GM12878 (cell line): Measurements from ENCODE around the gene ZNF689. TPM values are rescaled to one million over a fixed set of nuclear protein-coding genes. Genes with fewer than 3 reads are reported as not detected.

Source experiments
- ELK1 ChIP-seq: IDR thresholded peaks from 2 replicates; pipeline ENCODE4 v1.6.1; 2012; ENCODE audit warnings: low read depth, low read length, improper control_type of control experiment
- ESRRA ChIP-seq: IDR thresholded peaks from 2 replicates; pipeline ENCODE4 v1.6.1; 2012; ENCODE audit warnings: mild to moderate bottlenecking, low read length, improper control_type of control experiment
- IKZF1 ChIP-seq: fragments of 450-650 bp; conservative IDR thresholded peaks from 2 replicates; pipeline ENCODE4 v1.6.1; 2017; ENCODE audit warnings: antibody characterized with exemption, mild to moderate bottlenecking
- PBX3 ChIP-seq: IDR thresholded peaks from 2 replicates; pipeline ENCODE4 v1.6.1; 2011; ENCODE audit warnings: mild to moderate bottlenecking, low read depth, low read length, moderate library complexity; ENCODE audit not compliant: insufficient replicate concordance
- RAD21 ChIP-seq: IDR thresholded peaks from 2 replicates; pipeline ENCODE4 v1.6.1; 2011; ENCODE audit warnings: mild to moderate bottlenecking, low read depth, low read length, moderate library complexity; ENCODE audit not compliant: insufficient read depth
- RCOR1 ChIP-seq: conservative IDR thresholded peaks from 2 replicates; pipeline ENCODE4 v1.6.1; 2012; ENCODE audit warnings: low read depth, low read length, improper control_type of control experiment
- SKIL ChIP-seq: fragments of 450-650 bp; IDR thresholded peaks from 2 replicates; pipeline ENCODE4 v1.6.1; 2017; ENCODE audit warnings: mild to moderate bottlenecking, low read depth, inconsistent platforms; ENCODE audit not compliant: poor library complexity, severe bottlenecking
- SMC3 ChIP-seq: IDR thresholded peaks from 2 replicates; pipeline ENCODE4 v1.6.1; 2011; ENCODE audit warnings: low read length, improper control_type of control experiment, borderline replicate concordance
- TARDBP ChIP-seq: IDR thresholded peaks from 2 replicates; pipeline ENCODE4 v1.6.1; 2016; ENCODE audit warnings: borderline replicate concordance
- USF1 ChIP-seq: IDR thresholded peaks from 2 replicates; pipeline ENCODE4 v1.6.1; 2011; ENCODE audit warnings: borderline replicate concordance, low read depth, mild to moderate bottlenecking, moderate library complexity, mixed read lengths, low read length; ENCODE audit not compliant: insufficient read depth; ENCODE audit errors: extremely low read length
- ZBTB11 ChIP-seq: fragments of 450-650 bp; formaldehyde crosslinking; IDR thresholded peaks from 2 replicates; pipeline ENCODE4 v1.5.0; 2022; ENCODE audit warnings: mild to moderate bottlenecking, missing genetic modification characterization
- ZBTB40 ChIP-seq: fragments of 450-650 bp; IDR thresholded peaks from 2 replicates; pipeline ENCODE4 v1.6.1; 2016; ENCODE audit warnings: mild to moderate bottlenecking, moderate library complexity, borderline replicate concordance
- ZNF207 ChIP-seq: fragments of 450-650 bp; IDR thresholded peaks from 2 replicates; pipeline ENCODE4 v1.6.1; 2014; ENCODE audit warnings: antibody characterized with exemption, mild to moderate bottlenecking, borderline replicate concordance
- ZNF24 ChIP-seq: fragments of 450-650 bp; IDR thresholded peaks from 2 replicates; pipeline ENCODE4 v1.6.1; 2017; ENCODE audit warnings: antibody characterized with exemption, mild to moderate bottlenecking
- polyA plus RNA-seq, 11 experiments: library from polyadenylated mRNA; depleted of rRNA in 4 of 11; unstranded in 6 of 11; stranded (reverse) in 5 of 11; fragments of >200 nt; fragmentation: Nextera tagmentation in 4 of 11; fragmentation: Illumina TruSeq in 1 of 11; extraction: Ambion mirVana in 4 of 11; extraction: Trizol in 1 of 11; gene quantifications; 1 replicate in 1 of 11; 2 replicates in 10 of 11; pipeline versions ENCODE4 v1.2.1 to v1.2.3, GENCODE V29; 2011 to 2016; ENCODE audit warnings: inconsistent platforms in 2 of 11, missing spikeins in 2 of 11, low read depth in 1 of 11
- total RNA-seq, 4 experiments: library from RNA; depleted of rRNA in 3 of 4; stranded (reverse); fragments of >200 nt in 3 of 4; fragmentation: Illumina TruSeq in 1 of 4; extraction: Trizol in 1 of 4; gene quantifications; 2 replicates each; pipeline versions ENCODE4 v1.2.1 to v1.2.3, GENCODE V29; 2013 to 2021

Gene ZNF689
- total and polyA plus RNA-seq, 10 of the 15 experiments (the other 5 are each of a cell fraction or from before 2014, with no cell fraction given) = 4.7 to 13.2 (median 8.5) TPM

- TF ChIP-seq PBX3 (no peak), ZNF207 (peak; percentile 71; the same call in 1 of the 2 replicates), SKIL (peak; percentile 76), RCOR1 (0 out of 2 replicates have a peak, but pooled peaks have one; percentile 57), ZBTB40 (peak; percentile 80; the same call in 1 of the 2 replicates), ESRRA (no peak), ZBTB11 (no peak), ZNF24 (no peak), USF1 (no peak), IKZF1 (peak; percentile 97), ELK1 (peak; percentile 40; the same call in 1 of the 2 replicates), SMC3 (no peak), TARDBP (peak; percentile 84; the same call in 1 of the 2 replicates), RAD21 (no peak)
These were observed at the start of gene ZNF689 (continued) for GRCh38 chr16:30609926-30610839.
